ENCODE data around the gene GZF1. TPM values are rescaled to one million over a fixed set of nuclear protein-coding genes. Genes with fewer than 3 reads are reported as not detected.

Gene GZF1
- total and polyA plus RNA-seq, 2 donors from 2014 or later: 7.7 to 14.1 TPM

- H3K27me3 ChIP-seq (ENCODE audit: control insufficient read depth, insufficient read depth, low read length): no peaks in the 10 kb centered on the region
- no peak overlapping the region for H3K9ac ChIP-seq (ENCODE audit: low read length in 3 of 3)
- no peak overlapping the region for H3K4me3 ChIP-seq (ENCODE audit: low read length in 3 of 3)
- intact Hi-C loops (cut with DNase I): no loop called here
- no peak for TF ChIP-seq CTCF (IDR thresholded peaks at IDR 0.05; ENCODE audit: borderline replicate concordance, extremely low read depth, insufficient read depth)
- no peak overlapping the region for H3K27ac ChIP-seq (ENCODE audit: low read depth in 2 of 2, low read length in 2 of 2)
- H3K4me1 ChIP-seq (ENCODE audit: control insufficient read depth in 2 of 3, insufficient read depth in 2 of 3, low read depth in 1 of 3, low read length in 3 of 3): no peaks in the 10 kb centered on the region
- no peaks in the 10 kb centered on the region for H3K9me3 ChIP-seq (ENCODE audit: control insufficient read depth in 2 of 3, insufficient read depth in 1 of 3, low read length in 3 of 3)
- no peaks in the 10 kb centered on the region for H3K36me3 ChIP-seq (ENCODE audit: control insufficient read depth in 2 of 3, insufficient read depth in 3 of 3, low read length in 3 of 3)
- DNase-seq: no peak
- FAIRE-seq: no peak
Observed at GRCh38 chr20:23334111-23334510, 27.9 kb upstream of the GZF1 start.

GRCh38 chr20:23335521-23335920, 26.5 kb upstream of the GZF1 start:
- H3K27ac ChIP-seq (ENCODE audit: low read depth in 2 of 2, low read length in 2 of 2): no peak overlapping the region
- intact Hi-C loops (cut with DNase I): no loop called here
- TF ChIP-seq CTCF (IDR thresholded peaks at IDR 0.05; ENCODE audit: borderline replicate concordance, extremely low read depth, insufficient read depth): no peak
- DNase-seq (no peak), FAIRE-seq (no peak)
- no peaks in the 10 kb centered on the region for H3K9me3 ChIP-seq (ENCODE audit: control insufficient read depth in 2 of 3, insufficient read depth in 1 of 3, low read length in 3 of 3)
- H3K36me3 ChIP-seq (ENCODE audit: control insufficient read depth in 2 of 3, insufficient read depth in 3 of 3, low read length in 3 of 3): no peaks in the 10 kb centered on the region
- H3K9ac ChIP-seq (ENCODE audit: low read length in 3 of 3): no peak overlapping the region
- H3K27me3 ChIP-seq (ENCODE audit: control insufficient read depth, insufficient read depth, low read length): no peaks in the 10 kb centered on the region
- H3K4me1 ChIP-seq (ENCODE audit: control insufficient read depth in 2 of 3, insufficient read depth in 2 of 3, low read depth in 1 of 3, low read length in 3 of 3): no peaks in the 10 kb centered on the region
- no peak overlapping the region for H3K4me3 ChIP-seq (ENCODE audit: low read length in 3 of 3)

GRCh38 chr20:23336476-23336875, 25.5 kb upstream of the GZF1 start:
- Histone ChIP-seq H3K9me3 (ENCODE audit: control insufficient read depth in 2 of 3, insufficient read depth in 1 of 3, low read length in 3 of 3) (no peaks in the 10 kb centered on the region), H3K36me3 (ENCODE audit: control insufficient read depth in 2 of 3, insufficient read depth in 3 of 3, low read length in 3 of 3) (no peaks in the 10 kb centered on the region), H3K27ac (ENCODE audit: low read depth in 2 of 2, low read length in 2 of 2) (no peak overlapping the region), H3K27me3 (ENCODE audit: control insufficient read depth, insufficient read depth, low read length) (no peaks in the 10 kb centered on the region), H3K4me1 (ENCODE audit: control insufficient read depth in 2 of 3, insufficient read depth in 2 of 3, low read depth in 1 of 3, low read length in 3 of 3) (no peaks in the 10 kb centered on the region), H3K4me3 (ENCODE audit: low read length in 3 of 3) (no peak overlapping the region), H3K9ac (ENCODE audit: low read length in 3 of 3) (no peak overlapping the region)
- intact Hi-C loops (cut with DNase I): no loop called here
- FAIRE-seq (no peak), DNase-seq (no peak)
- TF ChIP-seq CTCF (IDR thresholded peaks at IDR 0.05; ENCODE audit: borderline replicate concordance, extremely low read depth, insufficient read depth): no peak

- Histone ChIP-seq H3K9ac (ENCODE audit: low read length in 3 of 3) (no peak overlapping the region), H3K36me3 (ENCODE audit: control insufficient read depth in 2 of 3, insufficient read depth in 3 of 3, low read length in 3 of 3) (no peaks in the 10 kb centered on the region), H3K27ac (ENCODE audit: low read depth in 2 of 2, low read length in 2 of 2) (no peak overlapping the region), H3K4me3 (ENCODE audit: low read length in 3 of 3) (no peak overlapping the region), H3K4me1 (ENCODE audit: control insufficient read depth in 2 of 3, insufficient read depth in 2 of 3, low read depth in 1 of 3, low read length in 3 of 3) (no peaks in the 10 kb centered on the region), H3K27me3 (ENCODE audit: control insufficient read depth, insufficient read depth, low read length) (no peaks in the 10 kb centered on the region), H3K9me3 (ENCODE audit: control insufficient read depth in 2 of 3, insufficient read depth in 1 of 3, low read length in 3 of 3) (no peaks in the 10 kb centered on the region)
- intact Hi-C loops (cut with DNase I): no loop called here
- DNase-seq (no peak), FAIRE-seq (no peak)
- TF ChIP-seq CTCF (IDR thresholded peaks at IDR 0.05; ENCODE audit: borderline replicate concordance, extremely low read depth, insufficient read depth): no peak
Observed at GRCh38 chr20:23337312-23337711, 24.7 kb upstream of the GZF1 start.

Data from kidney (tissue), 14 donors.